ENCODE measurements around the gene MUC5B. TPM values are rescaled to one million over a fixed set of nuclear protein-coding genes. Genes with fewer than 3 reads are reported as not detected.
A peak's percentile ranks its signal among the peaks of the same experiment; 100 is the strongest.

The MUC5B gene
- total RNA-seq, 4 donors from 2014 or later, result not detected

DNA sequence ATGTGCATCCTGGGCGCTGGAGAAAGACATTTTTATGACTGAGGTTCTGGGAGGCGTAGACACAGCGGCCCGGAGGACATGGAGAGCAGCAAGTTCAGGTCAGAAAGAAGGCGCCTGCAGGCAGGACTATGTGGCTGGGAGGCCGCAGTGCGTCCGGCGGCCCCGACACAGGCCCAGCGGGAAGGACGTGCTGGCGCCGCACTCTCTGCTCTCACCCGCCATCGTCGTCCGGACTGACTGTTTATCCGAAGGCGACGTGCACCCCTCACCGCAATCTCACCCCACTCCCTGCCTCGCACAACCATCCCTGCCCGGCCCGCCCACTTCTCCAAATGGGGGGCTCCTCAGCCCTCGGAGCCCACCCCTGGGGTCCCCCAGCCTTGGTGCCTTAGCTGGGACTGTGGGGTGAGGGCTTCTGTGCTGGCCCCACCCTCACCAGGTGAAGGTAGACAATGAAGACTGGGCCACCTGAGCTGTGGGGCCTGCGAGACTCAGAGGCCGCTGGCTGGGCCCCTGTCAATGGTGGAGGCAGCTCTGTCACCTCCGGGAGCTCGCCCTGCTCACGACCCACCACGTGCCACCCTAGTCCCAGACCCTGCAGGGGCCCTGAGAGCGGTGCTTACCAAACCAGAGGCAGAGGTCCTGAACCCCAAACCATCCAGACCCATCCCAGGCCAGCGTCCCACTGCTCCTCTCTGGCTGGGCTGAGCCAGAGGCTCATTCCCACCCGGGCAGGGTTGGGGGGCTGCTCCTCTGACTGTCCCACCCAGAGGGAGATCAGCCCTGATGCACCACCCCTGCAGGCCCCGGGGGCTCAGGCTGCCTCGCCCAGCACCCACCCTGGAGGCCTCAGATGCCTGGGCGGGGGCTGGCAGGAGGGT, 16.2 kb upstream of the MUC5B start:
- Histone ChIP-seq H3K4me1 (no peaks in the 10 kb centered on the region), H3K9me3 (no peaks in the 10 kb centered on the region), H3K27ac (no peak overlapping the region), H3K27me3 (no peaks in the 10 kb centered on the region), H3K36me3 (no peaks in the 10 kb centered on the region), H3K4me3 (replicated peaks in 1 of 3) (no peak overlapping the region)
- DNase-seq, result peak in 1 of 2 donors; percentile 0
- TF ChIP-seq POLR2A (IDR thresholded peaks at IDR 0.05), result no peak
- TF ChIP-seq, protein P1, sequence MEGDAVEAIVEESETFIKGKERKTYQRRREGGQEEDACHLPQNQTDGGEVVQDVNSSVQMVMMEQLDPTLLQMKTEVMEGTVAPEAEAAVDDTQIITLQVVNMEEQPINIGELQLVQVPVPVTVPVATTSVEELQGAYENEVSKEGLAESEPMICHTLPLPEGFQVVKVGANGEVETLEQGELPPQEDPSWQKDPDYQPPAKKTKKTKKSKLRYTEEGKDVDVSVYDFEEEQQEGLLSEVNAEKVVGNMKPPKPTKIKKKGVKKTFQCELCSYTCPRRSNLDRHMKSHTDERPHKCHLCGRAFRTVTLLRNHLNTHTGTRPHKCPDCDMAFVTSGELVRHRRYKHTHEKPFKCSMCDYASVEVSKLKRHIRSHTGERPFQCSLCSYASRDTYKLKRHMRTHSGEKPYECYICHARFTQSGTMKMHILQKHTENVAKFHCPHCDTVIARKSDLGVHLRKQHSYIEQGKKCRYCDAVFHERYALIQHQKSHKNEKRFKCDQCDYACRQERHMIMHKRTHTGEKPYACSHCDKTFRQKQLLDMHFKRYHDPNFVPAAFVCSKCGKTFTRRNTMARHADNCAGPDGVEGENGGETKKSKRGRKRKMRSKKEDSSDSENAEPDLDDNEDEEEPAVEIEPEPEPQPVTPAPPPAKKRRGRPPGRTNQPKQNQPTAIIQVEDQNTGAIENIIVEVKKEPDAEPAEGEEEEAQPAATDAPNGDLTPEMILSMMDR (IDR thresholded peaks at IDR 0.05), result no peak
- 88 to 91% methylated on average over 34 to 37 of the region's 38 CpGs for WGBS, 2 donors
- intact Hi-C loops (cut with DNase I), result no loop called here

DNA sequence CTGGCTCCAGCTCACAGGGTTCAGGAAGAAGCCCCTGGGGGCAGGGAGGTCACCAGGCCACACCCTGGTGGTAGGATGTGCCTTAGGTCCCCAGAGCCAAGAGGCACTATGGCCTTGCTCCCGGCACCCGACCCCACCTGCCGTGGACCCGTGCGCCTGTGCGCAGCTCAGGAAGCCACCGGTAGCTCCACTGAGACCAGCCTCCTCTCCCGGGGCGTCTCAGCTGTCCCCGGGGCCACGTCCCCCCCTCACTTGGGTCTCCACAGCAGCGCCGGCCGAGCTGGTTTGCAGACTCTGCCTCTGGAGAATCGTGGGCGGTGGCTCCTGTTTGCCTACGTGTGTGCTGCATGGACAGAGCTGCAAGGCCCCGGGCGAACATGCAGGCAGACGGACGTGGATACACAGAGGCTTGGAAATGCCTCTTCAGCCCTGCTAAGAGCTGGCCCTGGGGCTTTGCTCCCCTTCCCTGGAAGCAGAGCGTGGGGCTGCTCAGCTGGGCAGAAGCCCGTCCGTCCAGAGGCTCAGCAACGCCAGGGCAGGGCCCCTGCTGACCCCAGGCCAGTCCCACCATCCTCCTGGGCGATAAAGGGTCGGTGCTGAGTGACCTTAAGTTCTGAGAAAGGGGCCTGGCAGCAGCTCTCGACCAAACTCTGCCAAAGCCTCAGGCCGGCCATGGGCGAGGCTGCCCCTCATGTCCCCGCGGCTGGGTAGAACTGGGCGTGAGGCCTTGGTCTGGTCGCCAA, 15.3 kb upstream of the MUC5B start:
- H3K4me1 ChIP-seq, result no peaks in the 10 kb centered on the region
- H3K4me3 ChIP-seq (replicated peaks in 1 of 3), result no peak overlapping the region
- TF ChIP-seq POLR2A (IDR thresholded peaks at IDR 0.05), result no peak
- TF ChIP-seq, protein P1 (IDR thresholded peaks at IDR 0.05), result no peak
- no peaks in the 10 kb centered on the region for H3K9me3 ChIP-seq
- 88 to 90% methylated on average over 18 to 22 of the region's 34 CpGs for WGBS, 2 donors
- peak in 1 of 2 donors; percentile 1 for DNase-seq
- H3K36me3 ChIP-seq, result no peaks in the 10 kb centered on the region
- H3K27me3 ChIP-seq, result no peaks in the 10 kb centered on the region
- intact Hi-C loops (cut with DNase I), result no loop called here
- no peak overlapping the region for H3K27ac ChIP-seq

DNA sequence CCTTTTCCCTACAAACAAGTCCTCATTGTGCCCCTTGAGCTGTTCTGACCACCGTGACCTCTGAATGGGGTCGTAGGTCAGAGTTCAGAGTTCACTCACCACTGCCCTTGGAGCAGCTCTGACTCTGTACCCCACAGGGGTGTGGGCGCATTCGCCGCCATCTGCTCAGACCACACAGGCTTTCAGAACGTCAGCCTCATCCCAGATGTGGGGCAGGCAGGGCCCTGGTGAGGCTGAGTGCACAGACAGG, 14.8 kb upstream of the MUC5B start:
- peak in 1 of 2 donors; percentile 0 for DNase-seq
- TF ChIP-seq, protein P1 (IDR thresholded peaks at IDR 0.05), result no peak
- no peak for TF ChIP-seq POLR2A (IDR thresholded peaks at IDR 0.05)
- 81 to 100% methylated on average over 1 to 6 of the region's 6 CpGs for whole genome bisulfite sequencing, 2 donors
- intact Hi-C loops (cut with DNase I), result no loop called here
- Histone ChIP-seq H3K36me3 (no peaks in the 10 kb centered on the region), H3K27me3 (no peaks in the 10 kb centered on the region), H3K9me3 (no peaks in the 10 kb centered on the region), H3K4me1 (no peaks in the 10 kb centered on the region), H3K4me3 (replicated peaks in 1 of 3) (no peak overlapping the region), H3K27ac (no peak overlapping the region)

DNA sequence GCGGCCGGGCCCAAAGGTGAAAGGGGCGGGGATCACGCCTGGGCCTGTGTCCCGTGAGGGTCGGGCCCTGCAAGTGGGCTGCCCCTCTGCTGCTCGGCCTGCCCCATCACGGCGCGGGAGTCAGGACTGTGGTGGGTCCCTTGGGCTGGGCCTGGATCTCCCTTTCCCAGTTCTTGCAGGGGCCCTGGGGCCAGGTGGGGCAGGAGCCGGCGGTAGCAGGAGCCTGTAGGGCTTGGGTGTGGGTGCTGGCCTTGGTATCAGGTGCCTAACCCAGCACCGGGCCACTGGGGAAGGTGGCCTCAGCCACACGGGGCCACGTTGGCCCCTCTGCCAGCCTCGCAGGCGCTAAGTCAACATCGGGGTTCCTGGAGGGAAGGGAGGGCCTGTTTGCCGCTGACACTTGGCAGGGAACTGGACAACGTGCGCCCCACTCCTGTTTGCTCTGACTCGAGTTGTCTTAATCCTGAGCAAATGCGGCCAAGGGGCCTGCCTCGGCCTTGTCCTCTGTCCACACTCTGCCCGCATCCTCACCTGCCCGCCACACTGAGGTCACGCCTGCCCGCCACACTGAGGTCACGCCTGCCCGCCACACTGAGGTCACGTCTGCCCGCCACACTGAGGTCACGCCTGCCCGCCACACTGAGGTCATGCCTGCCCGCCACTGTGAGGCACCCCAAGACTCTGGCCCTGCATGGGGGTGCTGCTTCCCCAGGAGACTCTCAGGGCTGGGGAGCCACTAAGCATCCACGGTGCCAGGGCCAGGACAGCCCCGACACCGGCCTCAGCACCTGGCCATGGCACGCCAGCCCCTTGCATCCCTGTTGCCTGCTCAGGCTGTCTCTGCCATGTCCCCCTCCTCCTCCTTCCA, 14.2 kb upstream of the MUC5B start:
- Histone ChIP-seq H3K27me3 (no peaks in the 10 kb centered on the region), H3K4me3 (replicated peaks in 1 of 3) (no peak overlapping the region), H3K36me3 (no peaks in the 10 kb centered on the region), H3K27ac (no peak overlapping the region), H3K4me1 (no peaks in the 10 kb centered on the region), H3K9me3 (no peaks in the 10 kb centered on the region)
- TF ChIP-seq POLR2A (IDR thresholded peaks at IDR 0.05), result no peak
- TF ChIP-seq, protein P1 (IDR thresholded peaks at IDR 0.05), result no peak
- intact Hi-C loops (cut with DNase I), result no loop called here
- peak in 1 of 2 donors; percentile 1 for DNase-seq
- WGBS, 2 donors, result 89 to 94% methylated on average over 21 to 33 of the region's 39 CpGs
